ENCODE measurements around the gene HADHB. TPM values are rescaled to one million over a fixed set of nuclear protein-coding genes. Genes with fewer than 3 reads are reported as not detected.

The HADHB gene
- total and polyA plus RNA-seq, 10 of the 15 experiments (the other 5 are each of a cell fraction or from before 2014, with no cell fraction given): 53.7 to 145 (median 85.5) TPM

- no peak for TF ChIP-seq SREBF1 (IDR thresholded peaks at IDR 0.05; ENCODE audit: low read length)
- no peak for TF ChIP-seq CHD1 (IDR thresholded peaks at IDR 0.05; ENCODE audit: low read depth, low read length)
- TF ChIP-seq ZBTB4 (CRISPR knock-in tag; IDR thresholded peaks at IDR 0.05): no peak
- TF ChIP-seq SRF (IDR thresholded peaks at IDR 0.05; ENCODE audit: low read depth in 2 of 2, low read length in 2 of 2): no peak
- TF ChIP-seq ZNF687 (IDR thresholded peaks at IDR 0.05): no peak
- no peak for TF ChIP-seq NFYB (IDR thresholded peaks at IDR 0.05; ENCODE audit: insufficient read depth, low read depth, low read length)
Measured at GRCh38 chr2:26279886-26280285, 35.1 kb downstream of the HADHB start (continued).
